Esophagus muscularis mucosa (tissue), 4 donors: ENCODE data around the gene TMEM115. TPM values are rescaled to one million over a fixed set of nuclear protein-coding genes. Genes with fewer than 3 reads are reported as not detected.

Experiments
- DNase-seq: peaks from one replicate; pipeline ENCODE4 v3.0.0-alpha.2; 2017; ENCODE audit errors: extremely low spot score
- H3K27ac ChIP-seq, 4 donors: fragments of 200-600 bp; sonication (generic); replicated peaks in 1 of 4; 1 replicate in 3 of 4; 2 replicates in 1 of 4; pipeline ENCODE4 v1.5.1; 2016 to 2019; ENCODE audit warnings: mild to moderate bottlenecking in 1 of 4
- H3K27me3 ChIP-seq, 4 donors: fragments of 200-600 bp; sonication (generic); one replicate each; pipeline versions ENCODE4 v1.5.1 to v1.6.0; 2016 to 2019
- H3K36me3 ChIP-seq, 4 donors: fragments of 200-600 bp; sonication (generic); one replicate each; pipeline ENCODE4 v1.5.1; 2016 to 2019
- H3K4me1 ChIP-seq, 4 donors: fragments of 200-600 bp; sonication (generic); one replicate each; pipeline ENCODE4 v1.5.1; 2016 to 2019
- H3K4me3 ChIP-seq, 4 donors: fragments of 200-600 bp; sonication (generic); 1 replicate in 2 of 4; 2 replicates in 2 of 4; pipeline ENCODE4 v1.5.1; 2016 to 2019; ENCODE audit warnings: mild to moderate bottlenecking in 4 of 4, moderate library complexity in 1 of 4
- H3K9me3 ChIP-seq, 4 donors: fragments of 200-600 bp; sonication (generic); 1 replicate in 3 of 4; 2 replicates in 1 of 4; pipeline ENCODE4 v1.5.1; 2016 to 2019
- EP300 ChIP-seq: sonication (generic); formaldehyde crosslinking; IDR thresholded peaks from one replicate; pipeline ENCODE4 v1.6.1; 2017; ENCODE audit warnings: antibody characterized with exemption
- POLR2A ChIP-seq: fragments of 450-650 bp; IDR thresholded peaks from one replicate; pipeline ENCODE4 v1.6.1; 2017; ENCODE audit warnings: antibody characterized with exemption, moderate library complexity, mild to moderate bottlenecking, low read depth
- POLR2AphosphoS5 ChIP-seq, 2 donors: sonication (generic); formaldehyde crosslinking; IDR thresholded peaks; one replicate each; pipeline ENCODE4 v1.6.1; 2017; ENCODE audit warnings: antibody characterized with exemption in 2 of 2
- WGBS: methylation state at CpG from one replicate; pipeline ENCODE4 v1.1.5; 2018; 5-methylcytosine and 5-hydroxymethylcytosine counted together
- intact Hi-C: fragments of 100-400 bp; cut with DNase I; formaldehyde crosslinking; loops from one replicate; pipeline ENCODE4 v1.15.1; 2023
- total RNA-seq, 4 donors: library from RNA; depleted of rRNA; stranded (reverse); fragments of >200 nt; gene quantifications; one replicate each; pipeline versions ENCODE4 v1.1.0 to v1.2.1, GENCODE V29; 2016
- TF ChIP-seq, protein P1 (sequence below), 3 experiments: fragments of 200-600 bp in 2 of 3; fragments of 450-650 bp in 1 of 3; sonication (generic) in 2 of 3; IDR thresholded peaks; one replicate each; pipeline ENCODE4 v1.5.1; 2017 to 2019; ENCODE audit warnings: antibody characterized with exemption in 3 of 3, mild to moderate bottlenecking in 2 of 3, moderate library complexity in 1 of 3

The TMEM115 gene
- total RNA-seq, 4 donors from 2014 or later, result 37.0 to 85.6 (median 66.3) TPM

DNA sequence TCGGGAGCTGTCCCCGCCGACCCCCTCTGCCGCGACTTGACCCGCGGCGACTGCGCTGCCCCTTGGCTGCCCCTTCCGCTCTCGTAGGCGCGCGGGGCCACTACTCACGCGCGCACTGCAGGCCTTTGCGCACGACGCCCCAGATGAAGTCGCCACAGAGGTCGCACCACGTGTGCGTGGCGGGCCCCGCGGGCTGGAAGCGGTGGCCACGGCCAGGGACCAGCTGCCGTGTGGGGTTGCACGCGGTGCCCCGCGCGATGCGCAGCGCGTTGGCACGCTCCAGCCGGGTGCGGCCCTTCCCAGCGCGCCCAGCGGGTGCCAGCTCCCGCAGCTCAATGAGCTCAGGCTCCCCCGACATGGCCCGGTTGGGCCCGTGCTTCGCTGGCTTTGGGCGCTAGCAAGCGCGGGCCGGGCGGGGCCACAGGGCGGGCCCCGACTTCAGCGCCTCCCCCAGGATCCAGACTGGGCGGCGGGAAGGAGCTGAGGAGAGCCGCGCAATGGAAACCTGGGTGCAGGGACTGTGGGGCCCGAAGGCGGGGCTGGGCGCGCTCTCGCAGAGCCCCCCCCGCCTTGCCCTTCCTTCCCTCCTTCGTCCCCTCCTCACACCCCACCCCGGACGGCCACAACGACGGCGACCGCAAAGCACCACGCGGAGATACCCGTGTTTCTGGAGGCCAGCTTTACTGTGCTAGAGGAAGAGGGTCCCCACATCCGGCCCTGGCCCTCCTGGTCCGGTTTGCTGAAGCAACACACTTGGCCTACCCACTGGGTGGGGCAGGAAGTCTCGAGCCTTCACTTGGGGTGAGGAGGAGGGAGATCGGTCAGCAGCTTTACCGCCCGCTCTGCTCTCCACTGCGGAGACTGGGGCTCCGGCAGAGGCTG lies 18.6 kb downstream of the TMEM115 start, which contains the start of gene RASSF1:
TSS of gene RASSF1 (minus strand) at position 389 of the 882 bp plus-strand sequence. CDS start at position 358, 31 bp downstream.
- Histone ChIP-seq H3K36me3 (no peaks in the 10 kb centered on the region), H3K4me1 (peaks cover 51 to 66% (median 64%) of the 10 kb centered on the region in 4 donors), H3K27ac (peak within 1 kb of the TSS; percentile 96 to 100 (median 98)), H3K27me3 (peaks cover 0 to 3% (median 0%) of the 10 kb centered on the region in 4 donors), H3K4me3 (peak within 1 kb of the TSS; percentile 57 to 74 (median 67)), H3K9me3 (no peaks in the 10 kb centered on the region)
- peak; percentile 59 to 80 for TF ChIP-seq POLR2AphosphoS5 (IDR thresholded peaks at IDR 0.05)
- peak; percentile 33 for TF ChIP-seq POLR2A
- TF ChIP-seq EP300, result no peak
- intact Hi-C loops, result no loop called here
- DNase-seq, result no peak
- WGBS, result 38% methylated on average over 34 of the region's 85 CpGs

DNA sequence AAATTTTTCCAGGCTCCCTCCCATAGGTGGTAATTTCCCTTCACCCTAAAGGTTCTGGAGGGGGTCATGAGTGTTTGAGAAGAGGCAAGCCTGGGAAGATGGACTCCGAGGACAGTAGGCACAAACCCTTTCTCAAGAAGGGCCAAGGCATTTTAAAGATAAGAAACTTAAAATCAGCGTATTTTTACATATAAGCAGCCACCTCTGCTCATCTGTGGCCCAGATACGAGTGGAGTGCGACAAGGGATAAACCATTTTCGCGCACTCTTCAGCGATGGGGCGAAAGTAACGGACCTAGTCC lies 19.2 kb downstream of the TMEM115 start:
- H3K4me3 ChIP-seq, result peak overlapping the region; percentile 57 to 74 (median 67)
- WGBS, result 46% methylated on average over 5 of the region's 9 CpGs
- no peaks in the 10 kb centered on the region for H3K36me3 ChIP-seq
- no peaks in the 10 kb centered on the region for H3K27me3 ChIP-seq
- H3K4me1 ChIP-seq, result peaks cover 51 to 66% (median 64%) of the 10 kb centered on the region in 4 donors
- DNase-seq, result no peak
- H3K9me3 ChIP-seq, result no peaks in the 10 kb centered on the region
- H3K27ac ChIP-seq, result peak overlapping the region; percentile 96 to 100 (median 98)
- intact Hi-C loops, result no loop called here
- TF ChIP-seq POLR2AphosphoS5 (IDR thresholded peaks at IDR 0.05), result no peak
- TF ChIP-seq EP300, result no peak
- TF ChIP-seq, protein P1, sequence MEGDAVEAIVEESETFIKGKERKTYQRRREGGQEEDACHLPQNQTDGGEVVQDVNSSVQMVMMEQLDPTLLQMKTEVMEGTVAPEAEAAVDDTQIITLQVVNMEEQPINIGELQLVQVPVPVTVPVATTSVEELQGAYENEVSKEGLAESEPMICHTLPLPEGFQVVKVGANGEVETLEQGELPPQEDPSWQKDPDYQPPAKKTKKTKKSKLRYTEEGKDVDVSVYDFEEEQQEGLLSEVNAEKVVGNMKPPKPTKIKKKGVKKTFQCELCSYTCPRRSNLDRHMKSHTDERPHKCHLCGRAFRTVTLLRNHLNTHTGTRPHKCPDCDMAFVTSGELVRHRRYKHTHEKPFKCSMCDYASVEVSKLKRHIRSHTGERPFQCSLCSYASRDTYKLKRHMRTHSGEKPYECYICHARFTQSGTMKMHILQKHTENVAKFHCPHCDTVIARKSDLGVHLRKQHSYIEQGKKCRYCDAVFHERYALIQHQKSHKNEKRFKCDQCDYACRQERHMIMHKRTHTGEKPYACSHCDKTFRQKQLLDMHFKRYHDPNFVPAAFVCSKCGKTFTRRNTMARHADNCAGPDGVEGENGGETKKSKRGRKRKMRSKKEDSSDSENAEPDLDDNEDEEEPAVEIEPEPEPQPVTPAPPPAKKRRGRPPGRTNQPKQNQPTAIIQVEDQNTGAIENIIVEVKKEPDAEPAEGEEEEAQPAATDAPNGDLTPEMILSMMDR (IDR thresholded peaks at IDR 0.05), result no peak

DNA sequence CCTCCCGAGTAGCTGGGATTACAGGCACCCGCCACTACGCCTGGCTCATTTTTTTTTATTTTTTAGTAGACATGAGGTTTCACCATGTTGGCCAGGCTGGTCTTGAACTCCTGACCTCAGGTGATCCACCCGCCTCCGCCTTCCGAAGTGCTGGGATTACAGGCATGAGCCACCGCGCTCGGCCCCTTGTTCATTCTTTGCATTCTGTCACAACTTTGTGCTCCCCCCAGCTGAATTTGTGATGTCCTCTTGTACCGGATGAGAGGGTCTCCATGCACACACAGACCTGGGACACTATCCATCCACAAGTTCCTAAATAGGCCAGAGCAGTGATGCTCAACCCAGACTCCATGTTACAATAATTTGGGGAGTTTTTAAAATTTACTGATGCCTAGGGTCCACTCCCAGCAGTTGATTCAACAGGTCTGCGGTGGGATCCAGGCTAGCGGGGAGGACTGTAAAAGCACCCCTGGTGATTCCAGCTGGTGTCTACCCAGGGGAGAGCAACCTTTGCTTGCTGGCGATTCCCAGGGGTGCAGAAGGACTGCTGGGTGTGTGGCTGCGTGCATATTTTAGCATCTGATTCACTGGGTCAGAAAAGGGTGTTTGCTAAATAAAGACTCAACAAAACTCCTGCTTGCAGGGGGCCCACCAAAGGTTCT lies 19.7 kb downstream of the TMEM115 start:
- intact Hi-C loops, result no loop called here
- TF ChIP-seq POLR2A (no peak), POLR2AphosphoS5 (IDR thresholded peaks at IDR 0.05) (no peak), EP300 (no peak)
- TF ChIP-seq, protein P1 (IDR thresholded peaks at IDR 0.05), result no peak
- H3K27me3 ChIP-seq, result no peaks in the 10 kb centered on the region
- H3K4me1 ChIP-seq, result peaks cover 55 to 69% (median 66%) of the 10 kb centered on the region in 4 donors
- no peaks in the 10 kb centered on the region for H3K36me3 ChIP-seq
- WGBS, result 81% methylated on average over 13 of the region's 14 CpGs
- H3K4me3 ChIP-seq, result peak overlapping the region; percentile 57 to 74 (median 67)
- no peaks in the 10 kb centered on the region for H3K9me3 ChIP-seq
- peak overlapping the region; percentile 96 to 100 (median 98) for H3K27ac ChIP-seq
- no peak for DNase-seq

DNA sequence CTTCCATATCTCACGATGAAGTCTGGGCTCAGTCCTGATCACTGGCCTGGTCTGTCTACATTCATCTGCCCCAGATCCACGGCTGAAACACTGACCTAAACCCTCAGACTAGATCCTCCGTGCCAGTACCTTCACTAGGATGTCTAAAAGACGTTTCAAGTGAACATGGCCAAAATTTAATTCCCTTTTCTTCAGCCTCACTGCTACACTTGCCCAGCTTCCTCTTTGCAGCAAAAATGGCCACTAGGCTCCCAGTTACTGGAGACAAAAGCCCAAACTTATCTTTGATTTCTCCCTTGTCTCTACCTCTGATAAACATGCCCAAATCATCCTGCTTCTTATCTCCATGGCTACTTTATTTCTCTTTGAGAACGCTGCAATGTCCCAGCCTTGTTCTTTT lies 20.4 kb downstream of the TMEM115 start:
- DNase-seq, result no peak
- no peaks in the 10 kb centered on the region for H3K27me3 ChIP-seq
- H3K27ac ChIP-seq, result peak overlapping the region; percentile 96 to 100 (median 98)
- WGBS, result 67% methylated on average over 5 of the region's 5 CpGs
- no peaks in the 10 kb centered on the region for H3K36me3 ChIP-seq
- TF ChIP-seq, protein P1 (IDR thresholded peaks at IDR 0.05), result no peak
- TF ChIP-seq POLR2A (no peak), EP300 (no peak), POLR2AphosphoS5 (IDR thresholded peaks at IDR 0.05) (no peak)
- no peaks in the 10 kb centered on the region for H3K9me3 ChIP-seq
- intact Hi-C loops, result no loop called here
- H3K4me1 ChIP-seq, result peaks cover 61 to 76% (median 73%) of the 10 kb centered on the region in 4 donors
- H3K4me3 ChIP-seq, result peak overlapping the region; percentile 74 to 92 (median 88)
